A549 (cell line): Measurements from ENCODE around the gene MAP4K2. TPM values are rescaled to one million over a fixed set of nuclear protein-coding genes. Genes with fewer than 3 reads are reported as not detected.
A peak's percentile ranks its signal among the peaks of the same experiment; 100 is the strongest.

Source experiments
- ATAC-seq, 2 experiments: fragments of 200-7000 bp in 1 of 2; fragments of >200 bp in 1 of 2; cut with Nextera tagmentation in 1 of 2; cut with Tn5 transposase in 1 of 2; 3 replicates each; pipeline versions ENCODE4 v1.8.0 to v1.9.1; 2018 to 2020; ENCODE audit warnings: mild to moderate bottlenecking in 1 of 2, moderate library complexity in 1 of 2
- CTCF ChIA-PET: fragments of 300-600 bp; sonication (Branson Sonifier 250); formaldehyde crosslinking; extraction: SDS; loops from one replicate; lab custom pipeline; 2021; ENCODE audit warnings: antibody characterized with exemption, inconsistent platforms; lab: Yijun Ruan, JAX
- POLR2A ChIA-PET: fragments of 350-600 bp; formaldehyde crosslinking; extraction: SDS; loops from one replicate; lab custom pipeline; 2021; ENCODE audit warnings: antibody characterized with exemption, inconsistent platforms; lab: Yijun Ruan, JAX
- DNase-seq, 2 experiments: peaks; one replicate each; pipeline versions ENCODE4 v3.0.0 to v3.0.0-alpha.2; 2011 to 2016; ENCODE audit warnings: low read depth in 1 of 2, low spot score in 1 of 2
- FAIRE-seq: peaks from 2 replicates; lab custom pipeline; 2011; peaks lifted over from hg19 to GRCh38; lab: Jason Lieb, UNC
- H3K27ac ChIP-seq, 2 experiments: fragments of >200 bp; sonication (Bioruptor Twin); formaldehyde crosslinking; 3 replicates each; pipeline ENCODE4 v1.5.1; 2016 to 2017
- H3K4me1 ChIP-seq: fragments of >200 bp; sonication (Bioruptor Twin); formaldehyde crosslinking; 3 replicates; pipeline ENCODE4 v1.6.1; 2016
- H3K4me2 ChIP-seq: fragments of >200 bp; sonication (Bioruptor Twin); formaldehyde crosslinking; 3 replicates; pipeline ENCODE4 v1.6.1; 2016
- H3K4me3 ChIP-seq: fragments of >200 bp; sonication (Bioruptor Twin); formaldehyde crosslinking; 3 replicates; pipeline ENCODE4 v1.5.1; 2016
- H3K9me3 ChIP-seq: fragments of >200 bp; sonication (Bioruptor Twin); formaldehyde crosslinking; 3 replicates; pipeline ENCODE4 v1.6.1; 2016
- CHD2 ChIP-seq: fragments of 150-350 bp; IDR thresholded peaks from 2 replicates; pipeline ENCODE4 v1.6.1; 2014; ENCODE audit warnings: low read length; ENCODE audit not compliant: partially characterized antibody
- ESRRA ChIP-seq: fragments of 150-350 bp; IDR thresholded peaks from 2 replicates; pipeline ENCODE4 v1.6.1; 2014; ENCODE audit warnings: mild to moderate bottlenecking, low read length, borderline replicate concordance
- FOXS1 ChIP-seq: fragments of 250-450 bp; sonication (Bioruptor Pico); IDR thresholded peaks from 2 replicates; pipeline ENCODE4 v1.5.0; 2020; ENCODE audit warnings: mild to moderate bottlenecking, moderate library complexity
- HDAC2 ChIP-seq: fragments of 200-600 bp; sonication (generic); IDR thresholded peaks from 2 replicates; pipeline ENCODE4 v1.6.1; 2016
- HEYL ChIP-seq: fragments of 250-450 bp; sonication (Bioruptor Pico); IDR thresholded peaks from 2 replicates; pipeline ENCODE4 v1.8.0; 2021; ENCODE audit warnings: mild to moderate bottlenecking, moderate library complexity
- HOXB5 ChIP-seq: fragments of 250-450 bp; sonication (Bioruptor Pico); IDR thresholded peaks from 2 replicates; pipeline ENCODE4 v1.5.0; 2020; ENCODE audit warnings: mild to moderate bottlenecking, moderate library complexity
- JUNB ChIP-seq: fragments of >200 bp; sonication (Bioruptor Twin); formaldehyde crosslinking; IDR thresholded peaks from 2 replicates; pipeline ENCODE4 v1.6.1; 2016
- KDM1A ChIP-seq: fragments of 200-600 bp; sonication (generic); IDR thresholded peaks from 2 replicates; pipeline ENCODE4 v1.6.1; 2016; ENCODE audit warnings: low read depth, mild to moderate bottlenecking
- KDM5A ChIP-seq: fragments of 200-600 bp; sonication (generic); IDR thresholded peaks from 2 replicates; pipeline ENCODE4 v1.6.1; 2016; ENCODE audit warnings: antibody characterized with exemption, mild to moderate bottlenecking
- MAFK ChIP-seq: fragments of 450-650 bp; IDR thresholded peaks from 2 replicates; pipeline ENCODE4 v1.6.1; 2014; ENCODE audit not compliant: partially characterized antibody
- NPAS2 ChIP-seq: fragments of 250-450 bp; sonication (Bioruptor Pico); IDR thresholded peaks from 2 replicates; pipeline ENCODE4 v1.8.0; 2022; ENCODE audit warnings: mild to moderate bottlenecking, moderate library complexity, borderline replicate concordance
- PHF8 ChIP-seq: fragments of 200-600 bp; sonication (generic); IDR thresholded peaks from 2 replicates; pipeline ENCODE4 v1.6.1; 2016; ENCODE audit warnings: low read depth, mild to moderate bottlenecking, antibody characterized with exemption, moderate library complexity, borderline replicate concordance
- REST ChIP-seq: fragments of 200-600 bp; sonication (generic); IDR thresholded peaks from 2 replicates; pipeline ENCODE4 v1.6.1; 2016; ENCODE audit warnings: antibody characterized with exemption, mild to moderate bottlenecking, moderate library complexity
- SMC3 ChIP-seq: fragments of >200 bp; sonication (Bioruptor Twin); formaldehyde crosslinking; IDR thresholded peaks from 3 replicates; pipeline ENCODE4 v1.6.1; 2018; ENCODE audit warnings: inconsistent platforms
- TFCP2L1 ChIP-seq: fragments of 250-450 bp; sonication (Bioruptor Pico); IDR thresholded peaks from 2 replicates; pipeline ENCODE4 v1.5.0; 2021; ENCODE audit warnings: mild to moderate bottlenecking
- WGBS: methylation state at CpG from one replicate; pipeline ENCODE4 v1.1.6; 2017; ENCODE audit errors: missing lambda C conversion rate; 5-methylcytosine and 5-hydroxymethylcytosine counted together
- polyA plus RNA-seq, 4 experiments: library from polyadenylated mRNA; depleted of rRNA in 3 of 4; stranded (reverse); fragments of >200 nt; fragmentation: RNase III in 1 of 4; extraction: RNeasy Plus Mini Kit Qiagen cat#74134 plus additional on column Dnase treatment in 1 of 4; gene quantifications; 2 replicates in 3 of 4; 3 replicates in 1 of 4; pipeline ENCODE4 v1.2.3, GENCODE V29; 2011 to 2017
- TF ChIP-seq, protein P1 (sequence below): IDR thresholded peaks from 2 replicates; pipeline ENCODE4 v1.6.1; 2012
- TF ChIP-seq, protein P2 (sequence below): fragments of >200 bp; sonication (Bioruptor Twin); formaldehyde crosslinking; IDR thresholded peaks from 3 replicates; pipeline ENCODE4 v1.5.1; 2016
- TF ChIP-seq, protein P3 (sequence below): fragments of >200 bp; sonication (Bioruptor Twin); formaldehyde crosslinking; IDR thresholded peaks from 2 replicates; pipeline ENCODE4 v1.6.1; 2016
- TF ChIP-seq, protein P4 (sequence below): fragments of >200 bp; sonication (Bioruptor Twin); formaldehyde crosslinking; IDR thresholded peaks from 3 replicates; pipeline ENCODE4 v1.6.1; 2016
- TF ChIP-seq, protein P5 (sequence below): fragments of 150-350 bp; IDR thresholded peaks from 2 replicates; pipeline ENCODE4 v1.6.1; 2014; ENCODE audit warnings: low read depth, mild to moderate bottlenecking, low read length
- TF ChIP-seq, protein P6 (sequence below): fragments of 450-650 bp; IDR thresholded peaks from 2 replicates; pipeline ENCODE4 v1.6.1; 2014; ENCODE audit warnings: antibody characterized with exemption

Gene MAP4K2
- polyA plus RNA-seq, 2 of the 4 experiments (the other 2 are of a cell fraction) = 9.4 to 9.9 TPM

- peak; percentile 7 to 13; a peak in 5 of 6 replicates for ATAC-seq
- POLR2A ChIA-PET = interaction anchor here (4.5 kb wide), 1 partner anchor 19 kb away, joined by 32 read pairs; the partner anchor contains the start of gene SF1
- CTCF ChIA-PET = interaction anchor here (1.0 to 13.0 kb wide), 5 partner anchors 8 to 310 kb away, joined by 3 to 104 read pairs (median 19); partner anchors contain the start of gene RASGRP2
Measured at GRCh38 chr11:64759131-64759721, 43.8 kb downstream of the MAP4K2 start.

GRCh38 chr11:64758330-64759079 is 44.5 kb downstream of the MAP4K2 start:
- FAIRE-seq (no peak), ATAC-seq (no peak), DNase-seq (no peak)
- WGBS = 87% methylated on average over 13 of the region's 15 CpGs
- peaks cover 5% of the 10 kb centered on the region; the same call in 1 of the 3 replicates for H3K4me1 ChIP-seq
- ChIA-PET CTCF (interaction anchor here (4.3 to 13.0 kb wide), 2 partner anchors 9 to 16 kb away, joined by 29 to 104 read pairs; partner anchors contain the start of gene RASGRP2), POLR2A (no interaction called here)
- no peak overlapping the region for H3K4me2 ChIP-seq
- no peak overlapping the region for H3K27ac ChIP-seq
- no peaks in the 10 kb centered on the region for H3K9me3 ChIP-seq
- TF ChIP-seq JUNB (no peak), KDM1A (no peak), SMC3 (no peak), KDM5A (no peak), HOXB5 (CRISPR knock-in tag) (no peak), PHF8 (no peak), FOXS1 (no peak), NPAS2 (no peak), REST (no peak), MAFK (no peak), ESRRA (no peak), CHD2 (no peak), HDAC2 (no peak)
- TF ChIP-seq, protein P1, sequence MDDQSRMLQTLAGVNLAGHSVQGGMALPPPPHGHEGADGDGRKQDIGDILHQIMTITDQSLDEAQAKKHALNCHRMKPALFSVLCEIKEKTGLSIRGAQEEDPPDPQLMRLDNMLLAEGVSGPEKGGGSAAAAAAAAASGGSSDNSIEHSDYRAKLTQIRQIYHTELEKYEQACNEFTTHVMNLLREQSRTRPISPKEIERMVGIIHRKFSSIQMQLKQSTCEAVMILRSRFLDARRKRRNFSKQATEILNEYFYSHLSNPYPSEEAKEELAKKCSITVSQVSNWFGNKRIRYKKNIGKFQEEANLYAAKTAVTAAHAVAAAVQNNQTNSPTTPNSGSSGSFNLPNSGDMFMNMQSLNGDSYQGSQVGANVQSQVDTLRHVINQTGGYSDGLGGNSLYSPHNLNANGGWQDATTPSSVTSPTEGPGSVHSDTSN = no peak
- TF ChIP-seq, protein P2, sequence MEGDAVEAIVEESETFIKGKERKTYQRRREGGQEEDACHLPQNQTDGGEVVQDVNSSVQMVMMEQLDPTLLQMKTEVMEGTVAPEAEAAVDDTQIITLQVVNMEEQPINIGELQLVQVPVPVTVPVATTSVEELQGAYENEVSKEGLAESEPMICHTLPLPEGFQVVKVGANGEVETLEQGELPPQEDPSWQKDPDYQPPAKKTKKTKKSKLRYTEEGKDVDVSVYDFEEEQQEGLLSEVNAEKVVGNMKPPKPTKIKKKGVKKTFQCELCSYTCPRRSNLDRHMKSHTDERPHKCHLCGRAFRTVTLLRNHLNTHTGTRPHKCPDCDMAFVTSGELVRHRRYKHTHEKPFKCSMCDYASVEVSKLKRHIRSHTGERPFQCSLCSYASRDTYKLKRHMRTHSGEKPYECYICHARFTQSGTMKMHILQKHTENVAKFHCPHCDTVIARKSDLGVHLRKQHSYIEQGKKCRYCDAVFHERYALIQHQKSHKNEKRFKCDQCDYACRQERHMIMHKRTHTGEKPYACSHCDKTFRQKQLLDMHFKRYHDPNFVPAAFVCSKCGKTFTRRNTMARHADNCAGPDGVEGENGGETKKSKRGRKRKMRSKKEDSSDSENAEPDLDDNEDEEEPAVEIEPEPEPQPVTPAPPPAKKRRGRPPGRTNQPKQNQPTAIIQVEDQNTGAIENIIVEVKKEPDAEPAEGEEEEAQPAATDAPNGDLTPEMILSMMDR = no peak
- TF ChIP-seq, protein P3, sequence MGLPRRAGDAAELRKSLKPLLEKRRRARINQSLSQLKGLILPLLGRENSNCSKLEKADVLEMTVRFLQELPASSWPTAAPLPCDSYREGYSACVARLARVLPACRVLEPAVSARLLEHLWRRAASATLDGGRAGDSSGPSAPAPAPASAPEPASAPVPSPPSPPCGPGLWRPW = no peak
- TF ChIP-seq, protein P4, sequence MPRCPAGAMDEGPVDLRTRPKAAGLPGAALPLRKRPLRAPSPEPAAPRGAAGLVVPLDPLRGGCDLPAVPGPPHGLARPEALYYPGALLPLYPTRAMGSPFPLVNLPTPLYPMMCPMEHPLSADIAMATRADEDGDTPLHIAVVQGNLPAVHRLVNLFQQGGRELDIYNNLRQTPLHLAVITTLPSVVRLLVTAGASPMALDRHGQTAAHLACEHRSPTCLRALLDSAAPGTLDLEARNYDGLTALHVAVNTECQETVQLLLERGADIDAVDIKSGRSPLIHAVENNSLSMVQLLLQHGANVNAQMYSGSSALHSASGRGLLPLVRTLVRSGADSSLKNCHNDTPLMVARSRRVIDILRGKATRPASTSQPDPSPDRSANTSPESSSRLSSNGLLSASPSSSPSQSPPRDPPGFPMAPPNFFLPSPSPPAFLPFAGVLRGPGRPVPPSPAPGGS = no peak
- TF ChIP-seq, protein P5, sequence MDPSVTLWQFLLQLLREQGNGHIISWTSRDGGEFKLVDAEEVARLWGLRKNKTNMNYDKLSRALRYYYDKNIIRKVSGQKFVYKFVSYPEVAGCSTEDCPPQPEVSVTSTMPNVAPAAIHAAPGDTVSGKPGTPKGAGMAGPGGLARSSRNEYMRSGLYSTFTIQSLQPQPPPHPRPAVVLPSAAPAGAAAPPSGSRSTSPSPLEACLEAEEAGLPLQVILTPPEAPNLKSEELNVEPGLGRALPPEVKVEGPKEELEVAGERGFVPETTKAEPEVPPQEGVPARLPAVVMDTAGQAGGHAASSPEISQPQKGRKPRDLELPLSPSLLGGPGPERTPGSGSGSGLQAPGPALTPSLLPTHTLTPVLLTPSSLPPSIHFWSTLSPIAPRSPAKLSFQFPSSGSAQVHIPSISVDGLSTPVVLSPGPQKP = no peak
- no peak overlapping the region for H3K4me3 ChIP-seq

More at GRCh38 chr11:64759131-64759721, 43.8 kb downstream of the MAP4K2 start:
- TF ChIP-seq, protein P6, sequence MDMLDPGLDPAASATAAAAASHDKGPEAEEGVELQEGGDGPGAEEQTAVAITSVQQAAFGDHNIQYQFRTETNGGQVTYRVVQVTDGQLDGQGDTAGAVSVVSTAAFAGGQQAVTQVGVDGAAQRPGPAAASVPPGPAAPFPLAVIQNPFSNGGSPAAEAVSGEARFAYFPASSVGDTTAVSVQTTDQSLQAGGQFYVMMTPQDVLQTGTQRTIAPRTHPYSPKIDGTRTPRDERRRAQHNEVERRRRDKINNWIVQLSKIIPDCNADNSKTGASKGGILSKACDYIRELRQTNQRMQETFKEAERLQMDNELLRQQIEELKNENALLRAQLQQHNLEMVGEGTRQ = no peak
- TF ChIP-seq, protein P3 = no peak
- TF ChIP-seq HEYL (CRISPR knock-in tag) (no peak), TFCP2L1 (CRISPR knock-in tag) (peak; percentile 45; the same call in 1 of the 2 replicates)
- Histone ChIP-seq H3K4me1 (peaks cover 5% of the 10 kb centered on the region; the same call in 1 of the 3 replicates), H3K9me3 (no peaks in the 10 kb centered on the region), H3K27ac (no peak overlapping the region), H3K4me3 (no peak overlapping the region), H3K4me2 (no peak overlapping the region)
- no peak for DNase-seq
- FAIRE-seq = no peak
- 88% methylated on average over 16 of the region's 21 CpGs for WGBS
